Measurements from ENCODE around the gene KCNJ5. TPM values are rescaled to one million over a fixed set of nuclear protein-coding genes. Genes with fewer than 3 reads are reported as not detected.

KCNJ5 gene
- total and polyA plus RNA-seq, 2 experiments from 2014 or later = not detected

- Histone ChIP-seq H3K36me3 (ENCODE audit: insufficient read depth) (no peaks in the 10 kb centered on the region), H4K20me1 (replicated peaks; ENCODE audit: insufficient read depth) (peaks cover 13% of the 10 kb centered on the region), H3K79me2 (replicated peaks; ENCODE audit: insufficient read depth) (no peaks in the 10 kb centered on the region), H3K4me2 (no peak overlapping the region), H3K27me3 (ENCODE audit: insufficient read depth) (peaks cover 94% of the 10 kb centered on the region), H3F3A (replicated peaks; ENCODE audit: low read depth) (peaks cover 24% of the 10 kb centered on the region; the same call in 1 of the 2 replicates), H3K4me1 (ENCODE audit: insufficient read depth) (peaks cover 37% of the 10 kb centered on the region), H2AFZ (no peak overlapping the region), H3K9me2 (ENCODE audit: insufficient read depth) (no peaks in the 10 kb centered on the region), H3K27ac (ENCODE audit: low read depth) (no peak overlapping the region), H3K4me3 (no peak overlapping the region)
- H3K27me3 Mint-ChIP-seq (ENCODE audit: insufficient read depth, low read depth, poor library complexity) = peaks cover 64% of the 10 kb centered on the region
- H3K4me3 Mint-ChIP-seq = no peak overlapping the region
- H3K36me3 Mint-ChIP-seq (ENCODE audit: low read depth) = no peaks in the 10 kb centered on the region; the same call in 2 of the 3 replicates
- TF ChIP-seq STAT1 (IDR thresholded peaks at IDR 0.05; ENCODE audit: unreplicated experiment) = no peak
- no peak for TF ChIP-seq EZH2phosphoT487 (IDR thresholded peaks at IDR 0.05; ENCODE audit: unreplicated experiment)
- no peak for TF ChIP-seq POLR2AphosphoS5 (IDR thresholded peaks at IDR 0.05; ENCODE audit: low read depth)
- TF ChIP-seq CREB1 (CRISPR knock-in tag; IDR thresholded peaks at IDR 0.05; ENCODE audit: low read depth) = no peak
- no peak for TF ChIP-seq ZNF114 (CRISPR knock-in tag; IDR thresholded peaks at IDR 0.05)
- TF ChIP-seq ETS1 (IDR thresholded peaks at IDR 0.05) = no peak
- TF ChIP-seq, protein P1, sequence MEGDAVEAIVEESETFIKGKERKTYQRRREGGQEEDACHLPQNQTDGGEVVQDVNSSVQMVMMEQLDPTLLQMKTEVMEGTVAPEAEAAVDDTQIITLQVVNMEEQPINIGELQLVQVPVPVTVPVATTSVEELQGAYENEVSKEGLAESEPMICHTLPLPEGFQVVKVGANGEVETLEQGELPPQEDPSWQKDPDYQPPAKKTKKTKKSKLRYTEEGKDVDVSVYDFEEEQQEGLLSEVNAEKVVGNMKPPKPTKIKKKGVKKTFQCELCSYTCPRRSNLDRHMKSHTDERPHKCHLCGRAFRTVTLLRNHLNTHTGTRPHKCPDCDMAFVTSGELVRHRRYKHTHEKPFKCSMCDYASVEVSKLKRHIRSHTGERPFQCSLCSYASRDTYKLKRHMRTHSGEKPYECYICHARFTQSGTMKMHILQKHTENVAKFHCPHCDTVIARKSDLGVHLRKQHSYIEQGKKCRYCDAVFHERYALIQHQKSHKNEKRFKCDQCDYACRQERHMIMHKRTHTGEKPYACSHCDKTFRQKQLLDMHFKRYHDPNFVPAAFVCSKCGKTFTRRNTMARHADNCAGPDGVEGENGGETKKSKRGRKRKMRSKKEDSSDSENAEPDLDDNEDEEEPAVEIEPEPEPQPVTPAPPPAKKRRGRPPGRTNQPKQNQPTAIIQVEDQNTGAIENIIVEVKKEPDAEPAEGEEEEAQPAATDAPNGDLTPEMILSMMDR (conservative IDR thresholded peaks at IDR 0.05; ENCODE audit: low read depth in 2 of 2) = no peak
- TF ChIP-seq, protein P2, sequence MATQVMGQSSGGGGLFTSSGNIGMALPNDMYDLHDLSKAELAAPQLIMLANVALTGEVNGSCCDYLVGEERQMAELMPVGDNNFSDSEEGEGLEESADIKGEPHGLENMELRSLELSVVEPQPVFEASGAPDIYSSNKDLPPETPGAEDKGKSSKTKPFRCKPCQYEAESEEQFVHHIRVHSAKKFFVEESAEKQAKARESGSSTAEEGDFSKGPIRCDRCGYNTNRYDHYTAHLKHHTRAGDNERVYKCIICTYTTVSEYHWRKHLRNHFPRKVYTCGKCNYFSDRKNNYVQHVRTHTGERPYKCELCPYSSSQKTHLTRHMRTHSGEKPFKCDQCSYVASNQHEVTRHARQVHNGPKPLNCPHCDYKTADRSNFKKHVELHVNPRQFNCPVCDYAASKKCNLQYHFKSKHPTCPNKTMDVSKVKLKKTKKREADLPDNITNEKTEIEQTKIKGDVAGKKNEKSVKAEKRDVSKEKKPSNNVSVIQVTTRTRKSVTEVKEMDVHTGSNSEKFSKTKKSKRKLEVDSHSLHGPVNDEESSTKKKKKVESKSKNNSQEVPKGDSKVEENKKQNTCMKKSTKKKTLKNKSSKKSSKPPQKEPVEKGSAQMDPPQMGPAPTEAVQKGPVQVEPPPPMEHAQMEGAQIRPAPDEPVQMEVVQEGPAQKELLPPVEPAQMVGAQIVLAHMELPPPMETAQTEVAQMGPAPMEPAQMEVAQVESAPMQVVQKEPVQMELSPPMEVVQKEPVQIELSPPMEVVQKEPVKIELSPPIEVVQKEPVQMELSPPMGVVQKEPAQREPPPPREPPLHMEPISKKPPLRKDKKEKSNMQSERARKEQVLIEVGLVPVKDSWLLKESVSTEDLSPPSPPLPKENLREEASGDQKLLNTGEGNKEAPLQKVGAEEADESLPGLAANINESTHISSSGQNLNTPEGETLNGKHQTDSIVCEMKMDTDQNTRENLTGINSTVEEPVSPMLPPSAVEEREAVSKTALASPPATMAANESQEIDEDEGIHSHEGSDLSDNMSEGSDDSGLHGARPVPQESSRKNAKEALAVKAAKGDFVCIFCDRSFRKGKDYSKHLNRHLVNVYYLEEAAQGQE (IDR thresholded peaks at IDR 0.05; ENCODE audit: unreplicated experiment) = no peak
- no peak for TF ChIP-seq EZH2 (IDR thresholded peaks at IDR 0.05; ENCODE audit: low read depth, unreplicated experiment)
- TF ChIP-seq, protein P3, sequence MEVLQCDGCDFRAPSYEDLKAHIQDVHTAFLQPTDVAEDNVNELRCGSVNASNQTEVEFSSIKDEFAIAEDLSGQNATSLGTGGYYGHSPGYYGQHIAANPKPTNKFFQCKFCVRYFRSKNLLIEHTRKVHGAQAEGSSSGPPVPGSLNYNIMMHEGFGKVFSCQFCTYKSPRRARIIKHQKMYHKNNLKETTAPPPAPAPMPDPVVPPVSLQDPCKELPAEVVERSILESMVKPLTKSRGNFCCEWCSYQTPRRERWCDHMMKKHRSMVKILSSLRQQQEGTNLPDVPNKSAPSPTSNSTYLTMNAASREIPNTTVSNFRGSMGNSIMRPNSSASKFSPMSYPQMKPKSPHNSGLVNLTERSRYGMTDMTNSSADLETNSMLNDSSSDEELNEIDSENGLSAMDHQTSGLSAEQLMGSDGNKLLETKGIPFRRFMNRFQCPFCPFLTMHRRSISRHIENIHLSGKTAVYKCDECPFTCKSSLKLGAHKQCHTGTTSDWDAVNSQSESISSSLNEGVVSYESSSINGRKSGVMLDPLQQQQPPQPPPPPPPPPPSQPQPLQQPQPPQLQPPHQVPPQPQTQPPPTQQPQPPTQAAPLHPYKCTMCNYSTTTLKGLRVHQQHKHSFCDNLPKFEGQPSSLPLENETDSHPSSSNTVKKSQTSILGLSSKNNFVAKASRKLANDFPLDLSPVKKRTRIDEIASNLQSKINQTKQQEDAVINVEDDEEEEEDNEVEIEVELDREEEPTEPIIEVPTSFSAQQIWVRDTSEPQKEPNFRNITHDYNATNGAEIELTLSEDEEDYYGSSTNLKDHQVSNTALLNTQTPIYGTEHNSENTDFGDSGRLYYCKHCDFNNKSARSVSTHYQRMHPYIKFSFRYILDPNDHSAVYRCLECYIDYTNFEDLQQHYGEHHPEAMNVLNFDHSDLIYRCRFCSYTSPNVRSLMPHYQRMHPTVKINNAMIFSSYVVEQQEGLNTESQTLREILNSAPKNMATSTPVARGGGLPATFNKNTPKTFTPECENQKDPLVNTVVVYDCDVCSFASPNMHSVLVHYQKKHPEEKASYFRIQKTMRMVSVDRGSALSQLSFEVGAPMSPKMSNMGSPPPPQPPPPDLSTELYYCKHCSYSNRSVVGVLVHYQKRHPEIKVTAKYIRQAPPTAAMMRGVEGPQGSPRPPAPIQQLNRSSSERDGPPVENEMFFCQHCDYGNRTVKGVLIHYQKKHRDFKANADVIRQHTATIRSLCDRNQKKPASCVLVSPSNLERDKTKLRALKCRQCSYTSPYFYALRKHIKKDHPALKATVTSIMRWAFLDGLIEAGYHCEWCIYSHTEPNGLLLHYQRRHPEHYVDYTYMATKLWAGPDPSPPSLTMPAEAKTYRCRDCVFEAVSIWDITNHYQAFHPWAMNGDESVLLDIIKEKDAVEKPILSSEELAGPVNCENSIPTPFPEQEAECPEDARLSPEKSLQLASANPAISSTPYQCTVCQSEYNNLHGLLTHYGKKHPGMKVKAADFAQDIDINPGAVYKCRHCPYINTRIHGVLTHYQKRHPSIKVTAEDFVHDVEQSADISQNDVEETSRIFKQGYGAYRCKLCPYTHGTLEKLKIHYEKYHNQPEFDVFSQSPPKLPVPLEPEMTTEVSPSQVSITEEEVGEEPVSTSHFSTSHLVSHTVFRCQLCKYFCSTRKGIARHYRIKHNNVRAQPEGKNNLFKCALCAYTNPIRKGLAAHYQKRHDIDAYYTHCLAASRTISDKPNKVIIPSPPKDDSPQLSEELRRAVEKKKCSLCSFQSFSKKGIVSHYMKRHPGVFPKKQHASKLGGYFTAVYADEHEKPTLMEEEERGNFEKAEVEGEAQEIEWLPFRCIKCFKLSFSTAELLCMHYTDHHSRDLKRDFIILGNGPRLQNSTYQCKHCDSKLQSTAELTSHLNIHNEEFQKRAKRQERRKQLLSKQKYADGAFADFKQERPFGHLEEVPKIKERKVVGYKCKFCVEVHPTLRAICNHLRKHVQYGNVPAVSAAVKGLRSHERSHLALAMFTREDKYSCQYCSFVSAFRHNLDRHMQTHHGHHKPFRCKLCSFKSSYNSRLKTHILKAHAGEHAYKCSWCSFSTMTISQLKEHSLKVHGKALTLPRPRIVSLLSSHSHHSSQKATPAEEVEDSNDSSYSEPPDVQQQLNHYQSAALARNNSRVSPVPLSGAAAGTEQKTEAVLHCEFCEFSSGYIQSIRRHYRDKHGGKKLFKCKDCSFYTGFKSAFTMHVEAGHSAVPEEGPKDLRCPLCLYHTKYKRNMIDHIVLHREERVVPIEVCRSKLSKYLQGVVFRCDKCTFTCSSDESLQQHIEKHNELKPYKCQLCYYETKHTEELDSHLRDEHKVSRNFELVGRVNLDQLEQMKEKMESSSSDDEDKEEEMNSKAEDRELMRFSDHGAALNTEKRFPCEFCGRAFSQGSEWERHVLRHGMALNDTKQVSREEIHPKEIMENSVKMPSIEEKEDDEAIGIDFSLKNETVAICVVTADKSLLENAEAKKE (CRISPR knock-in tag; IDR thresholded peaks at IDR 0.05) = no peak
- no peak for TF ChIP-seq ZNF331 (CRISPR knock-in tag; IDR thresholded peaks at IDR 0.05; ENCODE audit: low read depth)
- TF ChIP-seq JUNB (IDR thresholded peaks at IDR 0.05; ENCODE audit: unreplicated experiment) = no peak
- no peak for TF ChIP-seq NANOG (IDR thresholded peaks at IDR 0.05; ENCODE audit: borderline replicate concordance)
- DNase-seq (ENCODE audit: low spot score) (no peak), ATAC-seq (no peak)
- peaks cover 37% of the 10 kb centered on the region for H3K4me1 Mint-ChIP-seq
- H3K9me3 Mint-ChIP-seq = no peaks in the 10 kb centered on the region; the same call in 2 of the 3 replicates
- H3K27ac Mint-ChIP-seq = no peak overlapping the region
Observed at GRCh38 chr11:128900468-128900867, 9.3 kb downstream of the KCNJ5 start.

Data from GM23338 (cell line).